Kasumi-1 (cell line): Measurements from ENCODE around the gene LOXHD1.

Experiments used
- DNase-seq, 2 experiments: peaks; one replicate each; lab custom pipeline; 2025; lab: John Stamatoyannopoulos, UW

Gene LOXHD1

DNA sequence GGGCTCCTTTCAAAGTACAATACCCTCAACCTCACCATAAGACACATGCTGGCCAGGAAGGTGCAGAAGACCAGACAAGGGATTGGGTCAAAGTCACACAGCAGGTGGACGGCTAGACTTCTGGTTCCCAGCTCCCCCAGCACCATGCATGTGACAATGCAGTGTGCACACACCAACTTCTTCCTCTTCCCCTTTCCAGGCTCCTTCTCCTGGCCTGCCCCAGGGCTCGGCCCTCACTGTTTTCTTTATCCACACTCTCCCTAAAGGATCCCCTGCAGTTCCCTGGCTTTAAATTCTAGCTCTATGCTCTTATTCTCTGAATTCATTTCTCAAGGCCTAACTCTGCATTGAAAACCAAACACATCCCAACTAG lies 82.3 kb downstream of the LOXHD1 start:
- peak; percentile 15 to 32 for DNase-seq

DNA sequence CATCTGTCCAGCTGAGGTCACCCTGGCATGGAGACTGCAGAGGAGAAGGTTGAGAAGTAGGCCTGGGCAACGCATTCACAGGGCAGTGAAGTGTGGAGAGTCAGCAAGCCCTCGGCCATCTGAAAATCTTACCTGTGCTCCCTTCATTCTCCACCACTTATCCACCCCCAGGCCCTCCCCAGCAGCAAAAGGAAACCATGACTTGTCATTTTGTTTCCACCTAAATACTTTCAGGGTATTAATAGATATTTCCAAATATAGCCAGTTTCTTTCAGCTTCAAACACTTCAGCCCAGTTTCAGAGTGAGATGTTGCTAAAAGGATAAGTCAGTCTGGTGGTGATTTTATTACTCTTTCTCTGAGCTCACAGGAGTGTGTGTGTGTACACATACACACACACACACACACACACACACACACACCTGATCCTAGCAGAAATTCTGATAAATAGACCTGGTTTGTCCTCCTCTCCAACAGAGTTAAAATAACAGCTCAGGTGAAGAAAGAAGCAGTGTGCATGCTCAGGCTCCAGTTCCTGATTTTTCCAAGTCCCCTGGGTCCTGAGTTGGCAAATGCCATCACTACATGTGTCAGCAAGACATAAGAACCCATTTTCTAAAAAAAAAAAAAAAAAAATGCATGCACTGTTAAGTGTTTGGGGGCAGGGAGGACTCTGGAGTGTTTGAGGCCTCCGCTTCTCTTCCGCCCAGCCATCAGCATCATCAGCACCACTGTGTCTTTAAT lies 82.8 kb downstream of the LOXHD1 start:
- no peak for DNase-seq

DNA sequence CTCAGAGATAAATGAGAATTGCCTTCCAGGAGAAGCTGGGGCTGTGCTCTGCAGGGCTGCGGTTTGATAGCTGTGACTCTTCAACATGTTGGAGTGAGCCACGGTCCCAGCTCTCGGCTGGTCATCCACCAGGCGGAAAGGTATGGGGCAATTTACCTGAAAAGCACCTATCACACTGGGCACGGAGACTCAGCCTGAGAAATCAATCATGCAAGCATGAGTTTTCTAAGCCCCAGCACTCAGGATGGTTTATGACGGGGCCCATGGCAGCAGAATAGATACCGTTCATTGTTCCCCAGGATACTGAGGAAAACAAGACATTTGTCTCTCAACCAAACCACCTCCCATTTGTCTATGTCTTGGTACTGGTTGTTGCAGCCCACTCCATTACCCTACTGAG lies 83.9 kb downstream of the LOXHD1 start:
- no peak for DNase-seq

DNA sequence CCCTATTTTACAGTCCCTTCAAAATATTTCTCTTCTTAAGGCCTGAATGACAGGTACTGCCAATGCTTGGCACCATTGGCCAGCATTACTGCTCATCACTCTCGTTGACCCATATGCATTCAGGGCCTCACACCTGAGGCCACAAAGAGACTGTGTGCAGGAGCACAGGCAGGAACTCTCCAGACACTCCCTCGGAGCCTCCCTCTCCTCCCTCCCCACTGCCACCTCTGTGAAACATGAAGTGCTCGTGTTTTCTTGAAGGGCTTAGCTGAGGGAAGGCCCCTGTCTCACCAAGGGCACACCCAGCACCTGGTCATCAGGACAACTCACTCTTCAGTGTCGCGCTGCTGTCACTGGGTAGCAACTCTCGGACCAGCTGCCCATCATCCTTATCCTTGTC lies 85.3 kb downstream of the LOXHD1 start:
- no peak for DNase-seq

DNA sequence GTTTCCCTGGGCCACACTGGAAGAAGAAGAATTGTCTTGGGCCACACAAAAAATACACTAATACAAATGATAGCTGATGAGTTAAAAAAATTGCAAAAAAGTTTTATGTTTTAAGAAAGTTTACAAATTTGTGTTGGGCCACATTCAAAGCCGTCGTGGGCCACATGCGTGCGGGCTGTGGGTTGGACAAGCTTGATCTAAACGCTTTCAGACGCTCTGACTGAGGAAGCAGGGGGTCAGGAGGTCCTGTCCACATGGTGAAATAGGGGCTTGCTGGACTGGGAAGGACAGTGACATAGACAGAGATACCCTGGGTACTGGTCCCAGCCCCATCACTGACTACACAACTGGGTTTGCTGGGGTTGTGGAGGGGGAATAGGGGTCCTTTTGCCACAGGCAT lies 86.4 kb downstream of the LOXHD1 start:
- DNase-seq = no peak

DNA sequence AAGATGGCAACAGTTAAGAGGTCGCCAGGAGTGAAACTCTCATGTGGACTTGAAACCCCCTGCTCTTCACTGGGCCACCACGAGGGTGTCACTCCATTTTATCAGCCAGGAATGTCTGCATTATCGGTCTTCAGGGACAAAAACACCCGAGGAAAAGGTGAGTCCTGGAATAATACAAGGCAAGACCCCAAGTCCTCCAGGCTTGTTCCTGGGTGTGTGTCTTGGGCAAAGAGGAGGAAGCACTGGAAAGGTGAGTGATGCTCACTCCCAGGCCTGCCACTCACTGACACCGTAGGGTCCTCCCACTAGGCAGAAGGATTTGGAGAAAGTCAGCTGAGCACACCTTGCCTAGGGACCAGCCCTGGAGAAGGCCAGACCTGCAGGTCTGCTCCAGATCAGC lies 86.9 kb downstream of the LOXHD1 start:
- no peak for DNase-seq

DNA sequence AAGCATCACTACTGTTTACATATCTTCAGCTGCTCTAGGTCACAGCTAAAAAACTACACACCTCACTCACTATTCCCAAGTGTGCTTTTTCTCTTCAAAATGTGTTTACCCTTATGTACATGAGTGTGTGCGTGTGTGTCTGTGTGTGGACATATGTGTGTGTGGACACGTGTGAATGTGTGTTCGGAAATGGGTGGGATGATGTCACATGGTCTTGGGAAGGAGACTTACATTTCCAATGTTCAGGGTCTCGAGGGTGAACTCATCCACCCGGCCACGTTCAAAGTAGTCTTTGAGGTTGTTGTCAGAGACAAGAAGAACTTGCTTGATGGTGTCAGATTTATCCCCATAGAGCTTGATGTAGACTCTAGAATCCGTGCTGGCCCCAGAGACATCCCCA lies 87.8 kb downstream of the LOXHD1 start:
- DNase-seq = no peak

DNA sequence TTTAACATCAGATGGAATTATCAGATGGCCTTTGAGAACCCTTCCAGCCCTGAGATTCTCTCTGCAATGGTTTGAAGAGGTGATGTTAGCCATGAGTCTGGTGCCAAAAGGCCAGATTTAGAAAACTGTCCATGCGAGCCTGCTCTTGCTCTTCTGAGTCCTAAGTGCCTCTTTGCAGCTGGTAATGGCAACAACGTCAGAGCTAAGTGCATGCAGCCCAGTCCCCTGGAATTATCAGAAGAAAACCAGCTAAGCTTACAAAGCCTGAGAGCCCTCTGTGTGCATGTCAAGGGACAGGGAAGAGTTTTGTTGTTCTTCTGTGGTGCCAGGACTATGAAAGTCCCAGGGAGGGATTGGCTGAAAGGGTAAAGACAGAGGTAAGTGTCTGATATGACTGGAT lies 89.8 kb downstream of the LOXHD1 start:
- DNase-seq = no peak

DNA sequence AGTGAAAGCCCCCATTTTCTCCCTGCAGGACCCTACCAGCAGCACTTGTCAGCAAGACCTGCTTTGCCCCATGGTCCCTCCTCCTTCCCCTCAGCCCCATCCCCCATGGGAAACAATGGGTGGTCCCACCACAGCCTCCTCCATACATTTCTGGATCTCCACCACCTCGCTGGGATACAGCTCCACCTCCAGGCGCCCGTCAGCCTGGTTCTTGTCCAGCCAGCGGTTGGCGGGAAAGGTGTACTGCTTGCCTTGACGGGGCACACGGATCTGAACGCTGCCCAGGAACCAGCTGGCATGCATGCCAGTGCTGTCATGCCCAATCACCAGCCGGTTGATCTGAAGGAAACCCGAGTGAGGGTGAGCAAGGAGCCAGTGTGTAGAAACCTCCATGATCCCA lies 90.9 kb downstream of the LOXHD1 start:
- no peak for DNase-seq

DNA sequence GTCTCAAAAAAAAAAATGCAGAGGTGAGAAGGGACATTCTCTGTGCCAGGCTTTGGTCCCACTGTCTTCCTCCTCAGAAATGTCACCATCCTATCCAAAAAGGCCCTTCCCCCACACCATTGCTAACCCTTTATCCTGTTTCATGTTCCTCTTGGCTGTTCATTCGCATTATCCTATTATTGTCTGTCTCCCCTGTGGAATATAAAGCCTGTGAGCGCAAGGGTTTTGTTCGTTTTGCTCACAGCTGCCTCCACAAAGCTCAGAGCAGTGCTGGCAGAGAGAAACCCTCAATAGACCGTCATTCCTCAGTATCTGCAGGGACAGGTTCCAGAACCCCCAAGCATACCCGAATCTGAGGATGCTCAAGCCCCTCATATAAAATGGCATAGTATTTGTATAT lies 91.8 kb downstream of the LOXHD1 start:
- DNase-seq = no peak

DNA sequence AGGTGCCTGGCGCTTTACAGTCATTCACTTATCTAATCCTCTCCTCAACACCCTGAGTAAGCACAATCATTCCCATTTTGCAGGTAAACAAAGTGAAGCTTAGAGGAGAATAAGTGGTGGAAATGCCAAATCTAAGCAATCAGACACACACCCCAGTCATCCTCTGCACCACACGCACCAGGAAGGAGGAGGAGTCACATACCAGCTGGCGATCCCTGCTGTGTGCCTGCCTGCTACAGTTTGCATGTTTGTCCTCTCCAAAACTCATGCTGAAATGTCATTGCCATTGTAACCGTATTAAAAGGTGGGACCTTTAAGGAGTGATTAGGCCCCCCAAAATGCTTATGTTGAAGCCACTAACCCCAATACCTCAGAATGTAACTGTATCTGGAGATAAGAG lies 93.7 kb downstream of the LOXHD1 start:
- DNase-seq = no peak

DNA sequence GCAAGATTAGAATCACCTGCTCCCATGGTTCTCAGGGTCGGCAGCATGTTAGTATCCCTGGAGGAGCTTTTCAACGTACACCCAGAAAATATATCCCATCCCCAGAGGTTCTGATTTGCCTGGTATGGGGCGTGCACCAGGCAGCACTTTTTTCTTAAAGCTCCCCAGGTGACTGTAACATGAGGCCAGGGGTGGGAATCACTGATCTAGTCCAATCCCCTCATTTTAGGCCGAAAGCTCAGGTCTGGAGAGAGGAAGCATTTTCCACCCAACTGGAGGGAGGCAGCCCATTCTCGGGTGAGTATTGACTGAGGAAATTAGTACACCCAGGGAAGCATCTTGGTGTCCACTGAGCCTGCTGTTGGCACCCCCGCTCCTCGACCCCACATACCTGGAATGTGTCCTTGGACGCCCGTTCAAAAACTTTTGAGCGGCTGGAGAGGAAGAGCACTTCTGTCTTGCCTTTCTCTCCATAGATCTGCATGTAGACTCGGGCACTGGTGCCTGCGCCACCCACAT lies 94.3 kb downstream of the LOXHD1 start:
- no peak for DNase-seq

DNA sequence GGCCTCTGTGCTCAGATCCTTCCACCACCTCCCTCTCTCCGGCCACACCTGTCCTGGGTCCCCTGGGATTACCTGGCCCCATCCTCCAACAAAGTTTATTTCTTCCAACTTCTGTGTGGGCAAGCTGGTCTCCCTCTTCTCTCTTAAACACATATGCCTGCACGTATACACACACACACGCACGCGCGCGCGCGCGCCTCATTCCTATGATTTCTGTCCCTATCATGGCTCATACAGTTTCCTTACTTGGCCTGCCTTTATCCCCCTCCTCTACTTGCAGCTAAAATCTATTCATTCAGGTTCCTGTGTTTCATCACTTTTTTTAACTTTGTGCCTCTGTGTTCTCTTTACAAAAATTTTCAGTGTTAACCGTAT lies 96.4 kb downstream of the LOXHD1 start:
- DNase-seq = no peak

DNA sequence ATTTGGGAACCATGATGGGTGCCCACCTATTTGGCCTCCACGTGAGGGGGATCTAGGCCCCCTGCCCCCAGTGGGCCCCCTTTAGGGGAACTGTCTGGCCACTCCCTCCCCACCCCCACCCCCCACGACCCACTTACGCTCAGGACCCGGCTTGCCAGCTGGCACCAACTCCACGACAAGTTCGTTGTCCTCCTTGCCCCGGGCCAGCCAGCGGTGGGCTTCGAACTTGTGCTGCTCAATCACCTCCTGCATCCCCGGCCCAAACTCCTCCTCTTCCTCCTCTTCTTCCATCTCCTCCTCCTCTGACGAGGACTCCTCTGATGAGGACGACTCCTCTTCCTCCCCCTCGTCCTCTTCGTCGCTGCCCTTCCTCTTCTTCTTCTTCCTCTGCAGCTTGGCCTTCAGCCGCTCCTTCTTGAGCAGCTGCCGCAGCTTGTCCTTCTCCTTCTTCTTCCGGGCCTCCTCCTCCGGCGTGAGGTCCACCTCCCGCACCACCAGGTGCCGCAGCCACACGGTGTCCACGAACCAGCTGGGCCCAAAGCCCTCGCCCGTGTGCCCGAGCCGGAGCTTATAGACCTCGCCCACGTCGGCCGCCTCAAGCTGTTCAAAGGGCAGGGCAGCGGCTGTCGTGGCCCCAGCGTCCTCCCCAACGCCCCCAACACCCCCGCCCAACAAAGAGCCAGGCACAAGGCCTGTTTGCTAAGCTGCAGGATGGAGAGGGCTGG lies 96.9 kb downstream of the LOXHD1 start:
- no peak for DNase-seq

DNA sequence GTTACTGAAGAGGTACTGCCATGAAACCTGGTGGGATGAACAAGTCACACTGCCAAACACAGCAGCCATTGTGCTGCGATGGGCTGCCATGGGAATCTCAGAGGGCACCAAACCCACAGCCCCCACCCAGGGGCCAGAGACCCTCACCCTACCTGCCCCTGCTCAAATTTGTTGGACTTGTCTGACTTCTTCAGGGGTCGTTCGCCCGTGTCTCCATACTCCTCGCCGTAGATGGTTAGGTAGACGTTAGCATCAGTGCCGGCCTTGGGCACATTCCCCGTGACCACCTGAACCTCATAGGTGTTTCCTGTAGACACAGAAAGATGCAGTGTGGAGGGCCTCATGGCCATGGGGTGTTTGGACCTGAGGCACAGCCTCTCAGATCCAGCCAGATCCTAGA lies 97.7 kb downstream of the LOXHD1 start:
- DNase-seq = no peak

DNA sequence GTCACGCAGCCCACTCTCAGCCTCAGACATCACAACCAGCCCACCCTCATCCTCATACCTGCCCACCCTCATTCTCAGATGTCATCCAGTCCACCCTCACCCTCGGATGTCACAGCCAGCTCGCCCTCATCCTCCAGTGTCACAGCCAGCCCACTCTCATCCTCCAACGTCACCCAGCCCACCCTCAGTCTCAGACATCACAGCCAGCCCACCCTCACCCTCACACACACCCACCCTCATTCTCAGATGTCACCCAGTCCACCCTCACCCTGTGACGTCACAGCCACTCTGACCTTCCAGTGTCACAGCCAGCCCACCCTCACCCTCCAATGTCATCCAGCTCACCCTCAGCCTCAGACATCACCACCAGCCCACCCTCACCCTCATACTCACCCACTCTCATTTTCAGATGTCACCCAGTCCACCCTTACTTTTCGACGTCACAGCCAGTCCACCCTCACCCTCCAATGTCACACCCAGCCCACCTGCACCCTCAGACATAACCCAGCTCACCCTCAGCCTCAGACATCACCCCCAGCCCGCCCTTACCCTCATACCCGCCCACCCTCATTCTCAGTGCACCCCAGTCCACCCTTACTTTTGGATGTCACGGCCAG lies 100.3 kb downstream of the LOXHD1 start:
- DNase-seq = no peak

DNA sequence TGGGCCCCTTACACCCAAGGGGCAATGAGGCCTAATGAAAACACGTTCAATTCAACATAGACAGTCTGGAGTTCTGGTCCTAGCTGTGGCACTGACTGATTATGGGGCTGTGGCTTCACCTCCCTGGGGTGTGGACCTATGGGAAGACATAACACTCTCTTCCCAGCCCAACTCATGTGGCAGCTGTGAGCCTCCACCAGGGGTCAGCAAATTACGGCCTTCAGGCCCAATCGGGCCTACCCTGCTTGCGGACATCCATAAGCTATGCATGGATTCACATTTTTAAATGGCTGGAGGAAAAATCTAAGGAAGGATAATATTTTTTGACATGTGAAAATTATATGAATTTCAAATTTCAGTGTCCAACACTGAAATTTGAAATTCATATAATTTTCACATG lies 101.3 kb downstream of the LOXHD1 start:
- peak; percentile 19 to 29 for DNase-seq

DNA sequence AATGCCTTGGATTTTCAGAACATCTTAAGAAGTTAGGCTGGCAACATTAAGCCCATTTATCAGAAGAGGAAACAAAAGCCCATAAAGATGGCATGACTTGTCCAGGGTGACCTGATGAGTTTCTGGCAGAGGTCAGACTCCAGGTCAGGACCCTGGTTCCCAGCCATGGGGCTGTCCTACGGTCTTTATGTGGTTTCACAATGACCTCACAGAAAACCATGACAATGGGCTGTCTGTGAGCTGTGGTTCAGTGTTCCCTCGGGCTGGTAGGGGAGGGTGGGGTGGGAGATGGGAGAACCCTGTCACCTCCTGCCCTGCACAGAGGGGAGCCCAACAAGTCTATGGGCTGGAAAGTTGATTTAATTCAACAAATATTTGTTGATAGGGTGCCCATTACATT lies 101.8 kb downstream of the LOXHD1 start:
- DNase-seq = no peak

DNA sequence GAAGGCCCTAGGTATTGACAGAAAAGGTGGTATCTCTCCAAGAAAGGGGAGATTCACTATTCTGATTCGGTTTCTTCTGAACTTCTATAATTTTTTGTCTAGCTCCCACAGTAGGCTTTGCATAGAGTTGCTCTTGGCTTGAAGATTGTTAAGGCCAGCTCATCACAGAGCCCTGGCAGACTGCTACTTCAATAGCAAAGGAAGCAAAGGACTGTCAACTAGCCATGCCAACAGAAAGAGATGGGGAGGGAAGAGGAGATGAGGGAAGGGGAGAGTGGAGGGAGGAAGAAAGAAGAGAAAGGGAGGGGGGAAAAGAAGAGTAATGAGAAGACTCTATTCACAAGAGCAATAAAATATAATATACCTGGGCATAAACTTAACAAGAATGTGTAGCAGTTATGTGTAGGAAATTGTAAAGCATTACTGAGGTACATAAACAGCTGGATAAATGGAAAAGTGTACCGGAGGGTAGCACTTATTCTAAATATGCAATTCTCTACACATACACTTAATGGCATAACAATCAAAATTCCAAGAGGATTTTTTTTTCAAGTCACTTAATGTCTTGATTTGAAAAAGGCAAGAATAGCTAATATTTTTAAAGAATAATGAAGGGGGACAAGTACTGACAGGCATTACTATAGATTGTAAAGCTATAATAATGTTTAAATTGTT lies 102.5 kb downstream of the LOXHD1 start:
- DNase-seq = no peak

DNA sequence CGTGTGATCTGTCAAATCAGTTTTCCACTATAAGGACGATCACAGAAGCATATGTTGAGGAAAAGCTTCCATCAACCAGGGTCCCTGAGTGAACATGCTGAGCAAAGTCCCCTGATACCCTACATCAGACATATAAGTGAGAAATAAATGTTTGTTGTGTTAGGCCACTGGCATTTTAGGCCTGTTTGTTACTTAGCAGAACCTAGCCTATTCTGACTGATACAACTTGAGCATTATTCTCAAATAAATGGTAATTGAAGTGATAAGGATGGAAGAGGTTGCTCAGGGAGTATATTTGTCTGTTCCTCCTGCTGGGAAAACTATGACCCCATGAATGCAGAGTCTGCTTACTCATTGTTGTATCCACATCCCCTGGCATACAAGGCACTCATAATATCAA lies 106.4 kb downstream of the LOXHD1 start:
- no peak for DNase-seq

DNA sequence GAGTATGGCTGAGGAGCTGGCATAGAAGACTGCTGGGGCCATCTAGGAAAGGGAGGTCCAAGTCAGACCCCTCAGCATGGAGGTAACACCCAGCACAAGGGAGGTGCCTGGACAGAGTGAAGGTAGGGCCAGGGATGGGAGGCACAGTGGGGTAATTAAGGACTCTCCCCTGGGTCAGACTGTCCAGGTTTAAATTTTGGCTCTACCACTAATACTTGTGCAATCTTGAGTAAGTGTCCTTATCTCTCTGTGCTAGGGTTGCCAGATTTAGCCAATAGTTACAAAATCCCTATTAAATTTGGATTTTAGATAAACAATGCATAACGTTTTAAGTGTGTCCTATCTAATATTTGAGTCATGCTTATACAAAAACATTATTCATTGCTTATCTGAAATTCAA lies 109.5 kb downstream of the LOXHD1 start:
- no peak for DNase-seq

DNA sequence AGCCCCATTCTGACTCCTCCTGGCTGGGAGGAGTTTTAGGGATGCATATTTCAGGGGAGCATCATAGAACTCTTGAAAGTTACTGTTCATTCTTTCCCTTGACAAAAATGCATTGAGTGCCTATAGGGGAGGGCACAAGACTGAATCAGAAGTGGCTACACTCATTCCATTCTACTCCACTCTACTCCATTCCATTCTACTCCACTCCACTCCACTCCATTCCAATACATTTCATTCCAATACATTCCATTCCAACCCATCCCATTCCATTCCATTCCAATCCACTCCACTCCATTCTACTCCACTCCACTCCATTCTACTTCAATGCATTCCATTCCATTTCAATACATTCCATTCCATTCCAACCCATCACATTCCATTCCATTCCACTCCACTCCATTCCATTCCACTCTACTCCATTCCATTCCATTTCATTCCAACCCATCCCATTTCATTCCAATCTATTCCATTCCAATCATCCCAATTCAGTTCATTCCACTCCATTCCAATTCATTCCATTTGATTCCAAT lies 110.8 kb downstream of the LOXHD1 start:
- DNase-seq = no peak
